GM18858 (cell line): Measurements from ENCODE around the gene DLL1.

Experiments
- ATAC-seq: cut with Tn5 transposase; IDR thresholded peaks from one replicate; pipeline ENCODE4 v1.9.1; 2021; ENCODE audit not compliant: unreplicated experiment

Gene DLL1

DNA sequence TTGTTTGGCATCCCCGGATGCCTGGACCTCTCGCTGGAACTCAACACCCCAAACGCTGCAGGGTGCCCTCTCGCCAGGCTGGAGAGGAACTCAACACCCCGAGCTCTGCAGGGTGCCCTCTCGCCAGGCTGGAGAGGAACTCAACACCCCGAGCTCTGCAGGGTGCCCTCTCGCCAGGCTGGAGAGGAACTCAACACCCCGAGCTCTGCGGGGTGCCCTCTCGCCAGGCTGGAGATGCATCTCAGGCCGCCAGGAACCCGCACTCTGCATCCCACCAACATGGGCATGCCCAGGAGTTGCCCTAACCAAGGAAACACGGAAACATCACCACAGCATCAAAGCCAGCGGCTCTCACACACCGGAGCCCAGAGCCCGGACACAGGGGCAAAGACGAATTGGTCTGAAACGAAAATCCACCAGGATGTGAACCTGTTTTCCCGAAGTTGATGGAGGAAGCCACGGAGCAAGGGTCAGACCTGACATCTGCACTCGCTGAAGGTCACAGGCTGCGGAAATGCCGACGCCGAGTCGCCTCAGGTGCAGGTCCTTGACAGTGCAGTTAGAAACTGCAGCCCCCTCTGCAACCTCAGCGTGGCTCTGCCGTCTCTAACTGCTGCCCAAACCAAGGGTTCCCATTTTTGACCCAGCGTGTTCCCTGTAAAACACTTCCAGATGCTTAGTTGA, 37.5 kb downstream of the DLL1 start:
- ATAC-seq: no peak

- ATAC-seq: no peak
Measured at GRCh38 chr6:170251776-170252571, 38.9 kb downstream of the DLL1 start.

DNA sequence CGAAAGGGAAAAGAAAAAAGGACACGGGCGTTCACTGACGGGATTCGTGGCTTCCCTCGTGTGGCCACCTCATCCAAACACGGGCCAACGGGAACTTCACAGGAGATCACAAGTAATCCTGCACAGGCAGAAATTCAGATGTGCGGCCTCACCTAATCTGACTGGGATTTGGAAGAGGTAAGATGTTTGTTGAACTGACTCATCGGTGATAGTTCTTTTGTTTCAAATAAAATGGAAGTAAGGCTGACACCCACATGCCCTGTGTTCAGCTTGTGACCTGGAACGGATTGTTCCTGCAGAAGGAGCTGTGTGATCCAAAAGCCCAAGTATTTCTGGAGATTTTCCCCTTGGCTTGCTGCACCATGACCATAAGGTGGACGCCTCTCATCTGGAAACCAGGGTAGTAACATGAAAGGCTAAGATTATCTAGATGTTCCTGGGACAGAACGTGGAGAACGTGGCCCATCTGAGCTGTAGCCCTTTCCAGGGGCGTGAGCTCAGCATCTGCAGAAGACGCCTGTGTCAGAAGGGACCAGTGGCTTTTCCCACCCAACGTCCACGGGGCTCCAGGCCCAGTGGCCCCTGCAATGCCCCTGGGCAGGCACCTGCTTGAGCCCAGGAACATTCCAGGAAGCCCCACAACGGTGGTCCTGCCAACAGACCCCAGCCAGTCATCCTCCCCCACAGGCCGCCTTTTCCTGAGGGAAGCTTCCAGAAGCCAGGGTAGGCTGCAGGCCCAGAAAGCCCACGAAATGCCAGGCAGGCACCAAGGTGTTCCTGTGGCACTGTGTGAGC, 39.7 kb downstream of the DLL1 start:
- ATAC-seq: no peak

DNA sequence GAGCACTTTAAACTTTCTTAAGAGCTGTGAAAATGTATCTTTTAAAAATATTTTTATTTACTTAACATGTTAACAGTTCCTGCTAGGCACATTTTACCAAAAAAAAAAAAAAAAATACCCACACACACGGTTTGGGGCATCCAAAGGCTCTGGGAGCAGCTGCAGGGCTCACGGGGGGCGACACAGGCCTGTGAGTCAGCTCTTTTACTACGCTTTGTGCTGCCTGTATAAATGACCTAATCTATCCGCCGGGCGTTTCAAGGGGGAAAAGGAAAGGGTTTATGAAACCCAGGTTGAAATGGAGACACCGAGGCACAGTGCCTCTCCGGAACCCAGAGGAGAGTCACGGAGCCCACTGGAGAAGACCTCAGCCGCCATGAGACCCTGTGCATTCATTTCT, 40.4 kb downstream of the DLL1 start:
- ATAC-seq: no peak

DNA sequence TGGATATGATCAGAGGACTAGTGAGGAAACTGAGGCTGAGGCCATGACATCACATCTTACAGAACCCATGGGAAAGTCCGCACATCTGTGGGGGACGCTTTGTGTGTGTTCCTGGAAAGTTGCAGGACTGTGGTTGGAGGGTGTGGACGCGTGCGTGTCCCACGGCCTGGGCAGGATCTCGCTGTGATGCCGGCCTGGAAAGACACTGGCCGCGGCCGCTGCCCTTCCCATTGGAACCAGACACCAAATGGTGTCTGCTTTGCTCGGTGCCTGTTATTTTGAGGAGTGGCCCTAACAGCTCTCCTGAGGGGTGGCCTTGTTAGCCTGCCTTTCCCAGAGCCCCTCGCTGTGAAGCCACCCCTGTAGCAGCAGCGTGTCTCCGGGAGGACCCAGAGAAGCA, 41.1 kb downstream of the DLL1 start:
- ATAC-seq: no peak

- ATAC-seq: no peak
Measured at GRCh38 chr6:170248861-170249600, 41.8 kb downstream of the DLL1 start.

DNA sequence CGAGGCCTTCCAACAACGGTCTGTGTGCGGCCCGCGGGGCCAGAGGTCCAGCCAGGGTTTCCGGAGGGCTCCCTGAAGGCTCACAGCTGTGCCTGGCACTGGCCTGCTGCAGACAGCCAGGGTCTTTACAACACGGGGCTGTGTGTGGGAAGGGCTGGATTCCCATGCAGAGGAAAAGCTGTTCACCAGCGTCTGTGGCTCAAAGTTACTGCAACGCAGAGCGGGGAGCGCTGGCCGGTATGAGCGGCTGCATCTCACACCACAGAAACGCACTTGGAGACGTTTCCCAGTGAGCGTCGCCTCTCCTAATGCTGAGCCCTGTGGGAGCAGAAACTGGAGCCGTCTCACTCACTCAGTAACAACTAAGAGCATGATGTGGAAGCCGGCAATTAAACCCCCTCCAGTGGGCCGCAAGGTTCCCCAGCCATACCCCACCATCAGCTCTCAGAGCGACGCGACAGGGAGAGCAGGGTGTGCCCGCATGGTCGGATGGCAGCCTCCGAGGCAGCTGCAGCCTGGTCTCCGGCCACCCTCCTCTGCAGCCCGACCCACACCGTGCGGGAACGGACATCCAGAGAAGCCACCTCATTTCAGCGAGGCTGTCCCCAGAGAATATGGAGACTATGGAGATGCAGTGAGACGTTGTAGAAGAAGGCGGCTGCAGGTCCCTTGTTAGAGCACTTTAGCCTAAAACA, 42.6 kb downstream of the DLL1 start:
- no peak for ATAC-seq

GRCh38 chr6:170247178-170247701, 43.6 kb downstream of the DLL1 start:
- no peak for ATAC-seq

GRCh38 chr6:170245475-170245992, 45.3 kb downstream of the DLL1 start:
- ATAC-seq: no peak

GRCh38 chr6:170244721-170245474, 46.0 kb downstream of the DLL1 start:
- no peak for ATAC-seq

DNA sequence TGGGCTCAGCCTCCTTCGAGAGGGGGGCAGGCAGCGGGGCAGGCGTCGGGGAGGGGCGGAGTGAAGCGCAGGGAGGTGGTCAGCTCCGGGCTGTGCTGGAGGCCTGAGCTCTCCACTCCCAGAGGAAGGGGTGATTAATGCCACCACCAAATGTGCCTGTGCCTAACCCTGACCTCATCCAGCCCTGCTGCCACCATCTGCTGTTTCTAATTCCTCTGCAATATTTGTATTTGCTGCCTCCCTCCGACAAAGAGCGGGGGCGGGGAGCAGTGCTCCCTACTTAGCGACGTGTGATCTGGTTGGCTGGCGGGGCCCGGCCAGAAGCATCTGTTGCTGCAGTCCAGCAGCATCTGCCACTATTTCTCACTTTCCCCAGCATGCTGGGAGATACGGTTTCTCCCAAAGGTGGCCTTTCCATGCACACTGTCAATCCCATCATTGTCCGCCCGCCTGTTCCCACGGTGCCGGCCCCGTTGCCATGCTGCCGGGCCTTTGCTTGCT, 47.0 kb downstream of the DLL1 start:
- no peak for ATAC-seq

- ATAC-seq: no peak
Measured at GRCh38 chr6:170243386-170243785, 47.5 kb downstream of the DLL1 start.

GRCh38 chr6:170238741-170239565, 51.9 kb downstream of the DLL1 start:
- no peak for ATAC-seq

DNA sequence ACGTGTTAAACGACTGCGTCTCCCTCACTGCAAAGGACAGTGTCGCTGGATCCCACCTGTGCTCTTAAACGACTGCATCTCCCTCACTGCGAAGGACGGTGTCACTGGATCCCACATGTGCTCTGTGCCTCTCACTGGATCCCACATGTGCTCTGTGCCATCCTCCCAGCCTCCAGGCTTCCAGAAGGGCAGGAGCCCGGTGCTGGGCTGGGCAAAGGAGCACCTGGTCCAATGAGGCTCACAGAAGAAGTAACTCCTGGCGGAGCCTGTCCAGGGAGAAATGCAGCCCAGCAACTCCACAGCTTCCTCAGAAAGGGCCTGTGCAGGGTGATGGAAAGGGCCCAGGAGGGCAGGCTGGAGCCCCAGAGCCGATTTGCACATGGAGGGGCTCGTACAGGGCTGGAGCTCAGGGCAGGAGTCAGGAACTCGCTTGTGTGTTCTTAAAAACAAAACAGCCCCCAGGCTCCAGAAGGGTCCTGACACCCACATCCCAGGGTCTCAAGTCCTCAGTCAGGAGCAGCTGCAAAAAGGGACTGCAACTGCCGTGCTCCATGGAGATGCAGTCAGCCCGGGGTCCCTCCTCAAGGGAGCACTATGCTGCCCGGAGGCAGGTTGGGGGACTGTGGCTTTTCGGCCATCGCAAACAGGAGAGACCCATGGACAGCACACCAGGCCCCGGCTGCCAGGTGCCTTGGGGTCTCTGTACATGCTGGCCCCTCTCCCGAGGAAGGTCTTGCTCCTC, 52.7 kb downstream of the DLL1 start:
- ATAC-seq: no peak

- no peak for ATAC-seq
Measured at GRCh38 chr6:170236131-170236836, 54.6 kb downstream of the DLL1 start.

GRCh38 chr6:170235391-170236125, 55.3 kb downstream of the DLL1 start:
- no peak for ATAC-seq
